ENCODE measurements around the gene HLF. TPM values are rescaled to one million over a fixed set of nuclear protein-coding genes. Genes with fewer than 3 reads are reported as not detected.

Gene HLF
- total and polyA plus RNA-seq, 2 donors (not counting 3 experiments of a cell fraction or from before 2014, with no cell fraction given), result not detected

DNA sequence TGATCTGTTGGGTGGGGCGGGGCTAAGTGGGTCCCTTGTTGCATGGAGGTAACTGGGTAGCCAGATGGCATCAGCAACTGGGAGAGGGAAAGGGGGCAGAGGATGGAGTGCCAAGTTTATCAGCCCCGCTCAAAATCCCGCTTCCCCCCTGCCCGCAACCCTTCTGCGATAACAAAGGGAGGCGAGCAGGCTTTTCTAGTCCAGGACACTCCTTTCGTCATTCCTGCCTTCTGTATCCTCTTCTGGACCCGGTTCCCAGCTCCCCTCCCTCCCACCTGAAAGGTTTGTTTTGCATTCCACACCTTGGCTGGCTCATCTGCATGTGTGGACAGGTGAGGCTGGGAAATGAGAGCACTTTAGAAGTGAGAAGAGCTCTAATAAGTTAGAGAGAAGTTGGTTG, 53.3 kb downstream of the HLF start:
- Histone ChIP-seq H2AFZ (ENCODE audit: low read depth, low read length) (no peak overlapping the region), H4K20me1 (replicated peaks; ENCODE audit: control insufficient read depth, extremely low read depth, insufficient read depth, low read length) (no peaks in the 10 kb centered on the region), H3K9me3 (replicated peaks; ENCODE audit: control insufficient read depth, insufficient read depth, low read length) (no peaks in the 10 kb centered on the region), H3K4me2 (ENCODE audit: insufficient read depth, low read length) (no peak overlapping the region), H3K27ac (ENCODE audit: insufficient read depth, low read depth, low read length) (no peak overlapping the region), H3K36me3 (ENCODE audit: control insufficient read depth in 2 of 2, extremely low read depth in 1 of 2, insufficient read depth in 2 of 2, low read length in 2 of 2) (no peaks in the 10 kb centered on the region), H3K79me2 (ENCODE audit: control insufficient read depth, insufficient read depth, low read length) (no peaks in the 10 kb centered on the region), H3K9ac (replicated peaks; ENCODE audit: extremely low read depth, insufficient read depth, low read length) (no peak overlapping the region), H3K4me1 (ENCODE audit: control insufficient read depth, extremely low read depth, insufficient read depth, low read length) (no peaks in the 10 kb centered on the region), H3K9me1 (replicated peaks; ENCODE audit: control insufficient read depth, extremely low read depth, insufficient read depth, low read length) (no peaks in the 10 kb centered on the region), H3K4me3 (replicated peaks in 1 of 3; ENCODE audit: insufficient read depth in 1 of 3, low read depth in 1 of 3, low read length in 3 of 3) (no peak overlapping the region), H3K27me3 (ENCODE audit: control insufficient read depth in 2 of 2, insufficient read depth in 2 of 2, low read length in 2 of 2) (no peaks in the 10 kb centered on the region)
- CTCF ChIA-PET, result interaction anchor here (1.3 kb wide), 1 partner anchor 40 kb away, joined by 3 read pairs; no protein-coding TSS in a partner anchor
- POLR2A ChIA-PET, result no interaction called here
- dilution Hi-C loops (cut with MboI; ENCODE audit: extremely low pct_ligation_motif_present, low sequenced_read_pairs) (no loop called here), intact Hi-C loops (cut with micrococcal nuclease) (no loop called here)
- no peak for TF ChIP-seq EZH2 (IDR thresholded peaks at IDR 0.05; ENCODE audit: borderline replicate concordance, low read depth, low read length, severe bottlenecking)
- TF ChIP-seq, protein P1, sequence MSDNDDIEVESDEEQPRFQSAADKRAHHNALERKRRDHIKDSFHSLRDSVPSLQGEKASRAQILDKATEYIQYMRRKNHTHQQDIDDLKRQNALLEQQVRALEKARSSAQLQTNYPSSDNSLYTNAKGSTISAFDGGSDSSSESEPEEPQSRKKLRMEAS (IDR thresholded peaks at IDR 0.05; ENCODE audit: insufficient read depth, insufficient read length), result no peak
- no peak for TF ChIP-seq MYC (IDR thresholded peaks at IDR 0.05; ENCODE audit: low read depth, low read length)
- BruUV-seq (replicated peaks), result no TSS peak
- no peak for FAIRE-seq
- DNase-seq (ENCODE audit: low read depth, low spot score), result no peak

DNA sequence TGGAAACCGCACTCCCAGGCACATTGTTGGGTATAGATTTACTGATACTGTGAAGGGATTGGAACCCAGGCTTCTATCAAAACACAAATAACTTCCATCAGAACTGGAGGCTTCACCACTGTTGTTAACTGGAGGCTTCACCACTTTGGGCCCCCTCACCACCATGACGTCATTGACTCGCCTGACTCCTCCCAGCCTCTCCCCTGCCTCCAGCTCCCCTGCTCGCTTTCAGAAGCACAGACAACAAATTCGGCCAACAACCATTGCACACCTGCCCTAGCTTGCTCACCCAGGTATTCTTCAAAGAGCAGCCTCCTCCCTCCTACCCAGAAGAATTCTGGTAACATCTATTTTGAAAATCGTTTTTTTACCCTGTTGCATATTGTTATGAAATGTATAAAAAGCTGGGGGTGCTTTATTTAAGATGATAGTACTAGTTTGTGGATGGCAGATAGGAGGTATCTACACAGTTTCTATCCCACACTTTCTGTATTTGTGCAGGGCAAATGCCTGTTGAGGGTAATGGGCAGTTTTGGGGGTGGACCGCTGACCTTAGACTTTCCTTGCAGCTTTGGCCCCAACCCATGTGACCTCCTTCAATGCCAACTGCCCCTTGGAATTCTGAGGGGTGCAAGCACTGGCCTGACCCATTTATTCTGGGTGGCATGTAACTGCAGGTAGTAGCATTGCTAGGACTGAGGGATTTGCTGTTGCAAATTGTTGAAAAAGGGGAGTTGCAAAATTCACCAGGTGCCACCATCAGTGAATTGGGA, 54.1 kb downstream of the HLF start:
- DNase-seq (ENCODE audit: low read depth, low spot score), result no peak
- Histone ChIP-seq H3K9me1 (replicated peaks; ENCODE audit: control insufficient read depth, extremely low read depth, insufficient read depth, low read length) (no peaks in the 10 kb centered on the region), H3K27me3 (ENCODE audit: control insufficient read depth in 2 of 2, insufficient read depth in 2 of 2, low read length in 2 of 2) (no peaks in the 10 kb centered on the region), H3K4me1 (ENCODE audit: control insufficient read depth, extremely low read depth, insufficient read depth, low read length) (no peaks in the 10 kb centered on the region), H3K36me3 (ENCODE audit: control insufficient read depth in 2 of 2, extremely low read depth in 1 of 2, insufficient read depth in 2 of 2, low read length in 2 of 2) (no peaks in the 10 kb centered on the region), H3K9ac (replicated peaks; ENCODE audit: extremely low read depth, insufficient read depth, low read length) (no peak overlapping the region), H2AFZ (ENCODE audit: low read depth, low read length) (no peak overlapping the region), H3K4me2 (ENCODE audit: insufficient read depth, low read length) (no peak overlapping the region), H3K79me2 (ENCODE audit: control insufficient read depth, insufficient read depth, low read length) (no peaks in the 10 kb centered on the region), H3K4me3 (replicated peaks in 1 of 3; ENCODE audit: insufficient read depth in 1 of 3, low read depth in 1 of 3, low read length in 3 of 3) (no peak overlapping the region), H3K27ac (ENCODE audit: insufficient read depth, low read depth, low read length) (no peak overlapping the region), H4K20me1 (replicated peaks; ENCODE audit: control insufficient read depth, extremely low read depth, insufficient read depth, low read length) (no peaks in the 10 kb centered on the region), H3K9me3 (replicated peaks; ENCODE audit: control insufficient read depth, insufficient read depth, low read length) (no peaks in the 10 kb centered on the region)
- no peak for FAIRE-seq
- CTCF ChIA-PET, result interaction anchor here (1.3 kb wide), 1 partner anchor 40 kb away, joined by 3 read pairs; no protein-coding TSS in a partner anchor
- dilution Hi-C loops (cut with MboI; ENCODE audit: extremely low pct_ligation_motif_present, low sequenced_read_pairs), result no loop called here
- POLR2A ChIA-PET, result no interaction called here
- no TSS peak for BruUV-seq (replicated peaks)
- TF ChIP-seq POLR2A (IDR thresholded peaks at IDR 0.05; ENCODE audit: low read depth, low read length) (no peak), POLR2AphosphoS5 (IDR thresholded peaks at IDR 0.05; ENCODE audit: insufficient read depth, low read depth, low read length) (no peak), EZH2 (IDR thresholded peaks at IDR 0.05; ENCODE audit: borderline replicate concordance, low read depth, low read length, severe bottlenecking) (no peak), JUN (IDR thresholded peaks at IDR 0.05; ENCODE audit: borderline replicate concordance, insufficient read depth, insufficient read length, low read depth) (no peak), GATA2 (IDR thresholded peaks at IDR 0.05; ENCODE audit: insufficient read depth, insufficient read length, low read depth, low read length) (no peak), FOS (IDR thresholded peaks at IDR 0.05; ENCODE audit: borderline replicate concordance, insufficient read depth, low read length) (no peak), MYC (IDR thresholded peaks at IDR 0.05; ENCODE audit: low read depth, low read length) (no peak)
- TF ChIP-seq, protein P2, sequence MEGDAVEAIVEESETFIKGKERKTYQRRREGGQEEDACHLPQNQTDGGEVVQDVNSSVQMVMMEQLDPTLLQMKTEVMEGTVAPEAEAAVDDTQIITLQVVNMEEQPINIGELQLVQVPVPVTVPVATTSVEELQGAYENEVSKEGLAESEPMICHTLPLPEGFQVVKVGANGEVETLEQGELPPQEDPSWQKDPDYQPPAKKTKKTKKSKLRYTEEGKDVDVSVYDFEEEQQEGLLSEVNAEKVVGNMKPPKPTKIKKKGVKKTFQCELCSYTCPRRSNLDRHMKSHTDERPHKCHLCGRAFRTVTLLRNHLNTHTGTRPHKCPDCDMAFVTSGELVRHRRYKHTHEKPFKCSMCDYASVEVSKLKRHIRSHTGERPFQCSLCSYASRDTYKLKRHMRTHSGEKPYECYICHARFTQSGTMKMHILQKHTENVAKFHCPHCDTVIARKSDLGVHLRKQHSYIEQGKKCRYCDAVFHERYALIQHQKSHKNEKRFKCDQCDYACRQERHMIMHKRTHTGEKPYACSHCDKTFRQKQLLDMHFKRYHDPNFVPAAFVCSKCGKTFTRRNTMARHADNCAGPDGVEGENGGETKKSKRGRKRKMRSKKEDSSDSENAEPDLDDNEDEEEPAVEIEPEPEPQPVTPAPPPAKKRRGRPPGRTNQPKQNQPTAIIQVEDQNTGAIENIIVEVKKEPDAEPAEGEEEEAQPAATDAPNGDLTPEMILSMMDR (IDR thresholded peaks at IDR 0.05; ENCODE audit: extremely low read depth in 1 of 2, insufficient read depth in 1 of 2, low read depth in 1 of 2, low read length in 2 of 2), result no peak
- TF ChIP-seq, protein P1 (IDR thresholded peaks at IDR 0.05; ENCODE audit: insufficient read depth, insufficient read length), result no peak
- intact Hi-C loops (cut with micrococcal nuclease), result no loop called here

Data from endothelial cell of umbilical vein (primary cell).